ENCODE measurements around the gene CD300LB.
"Not testable (repeated sequence)": the region's sequence is repeated elsewhere in the genome, so short reads cannot be mapped to it uniquely, and the experiment has no call there.

CD300LB gene

DNA sequence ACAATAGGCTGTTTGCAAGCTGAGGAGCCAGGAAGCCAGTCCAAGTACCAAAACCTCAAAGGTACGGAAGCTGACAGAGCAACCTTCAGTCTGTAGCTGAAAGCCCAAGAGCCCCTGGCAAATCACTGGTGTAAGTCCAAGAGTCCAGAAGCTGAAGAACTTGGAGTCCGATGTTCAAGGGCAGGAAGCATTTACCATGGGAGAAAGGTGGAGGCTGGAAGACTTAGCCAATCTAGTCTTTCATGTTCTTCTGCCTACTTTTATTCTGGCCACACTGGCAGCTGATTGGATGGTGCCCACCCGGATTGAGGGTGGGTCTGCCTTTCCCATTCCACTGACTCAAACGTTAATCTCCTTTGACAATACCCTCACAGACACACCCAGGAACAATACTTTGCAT, 15.3 kb downstream of the CD300LB start:
- TF ChIP-seq, protein P1, sequence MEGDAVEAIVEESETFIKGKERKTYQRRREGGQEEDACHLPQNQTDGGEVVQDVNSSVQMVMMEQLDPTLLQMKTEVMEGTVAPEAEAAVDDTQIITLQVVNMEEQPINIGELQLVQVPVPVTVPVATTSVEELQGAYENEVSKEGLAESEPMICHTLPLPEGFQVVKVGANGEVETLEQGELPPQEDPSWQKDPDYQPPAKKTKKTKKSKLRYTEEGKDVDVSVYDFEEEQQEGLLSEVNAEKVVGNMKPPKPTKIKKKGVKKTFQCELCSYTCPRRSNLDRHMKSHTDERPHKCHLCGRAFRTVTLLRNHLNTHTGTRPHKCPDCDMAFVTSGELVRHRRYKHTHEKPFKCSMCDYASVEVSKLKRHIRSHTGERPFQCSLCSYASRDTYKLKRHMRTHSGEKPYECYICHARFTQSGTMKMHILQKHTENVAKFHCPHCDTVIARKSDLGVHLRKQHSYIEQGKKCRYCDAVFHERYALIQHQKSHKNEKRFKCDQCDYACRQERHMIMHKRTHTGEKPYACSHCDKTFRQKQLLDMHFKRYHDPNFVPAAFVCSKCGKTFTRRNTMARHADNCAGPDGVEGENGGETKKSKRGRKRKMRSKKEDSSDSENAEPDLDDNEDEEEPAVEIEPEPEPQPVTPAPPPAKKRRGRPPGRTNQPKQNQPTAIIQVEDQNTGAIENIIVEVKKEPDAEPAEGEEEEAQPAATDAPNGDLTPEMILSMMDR (conservative IDR thresholded peaks at IDR 0.05), result no peak
- H3K27ac ChIP-seq, result no peak overlapping the region

DNA sequence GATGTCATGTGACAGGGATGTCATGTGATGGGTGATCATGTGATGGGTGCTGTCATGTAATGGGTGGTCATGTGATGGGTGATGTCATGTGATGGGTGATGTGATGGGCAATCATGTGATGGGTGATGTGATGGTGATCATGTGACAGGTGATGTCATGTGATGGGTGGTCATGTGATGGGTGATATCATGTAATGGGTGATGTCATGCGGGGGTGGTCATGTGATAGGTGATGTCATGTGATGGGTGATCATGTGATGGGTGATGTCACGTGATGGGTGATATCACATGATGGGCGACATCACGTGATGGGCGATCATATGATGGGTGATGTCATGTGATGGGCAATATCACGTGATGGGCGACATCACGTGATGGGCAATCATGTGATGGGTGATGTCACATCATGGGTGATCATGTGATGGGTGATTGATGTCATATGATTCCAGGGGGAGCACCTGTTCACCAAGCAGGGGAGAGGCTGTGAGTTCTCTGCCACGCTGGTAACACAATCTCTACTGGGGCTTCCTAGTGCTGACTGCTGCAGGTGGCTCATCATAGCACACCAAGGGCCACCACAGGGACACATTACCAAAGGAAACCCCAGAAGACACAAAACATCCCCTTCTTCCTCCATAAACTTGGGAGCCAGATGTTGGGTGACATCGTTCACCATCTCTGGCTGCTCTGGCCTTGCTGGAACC, 16.5 kb downstream of the CD300LB start:
- TF ChIP-seq, protein P1 (conservative IDR thresholded peaks at IDR 0.05), result no peak
- no peak overlapping the region for H3K27ac ChIP-seq

DNA sequence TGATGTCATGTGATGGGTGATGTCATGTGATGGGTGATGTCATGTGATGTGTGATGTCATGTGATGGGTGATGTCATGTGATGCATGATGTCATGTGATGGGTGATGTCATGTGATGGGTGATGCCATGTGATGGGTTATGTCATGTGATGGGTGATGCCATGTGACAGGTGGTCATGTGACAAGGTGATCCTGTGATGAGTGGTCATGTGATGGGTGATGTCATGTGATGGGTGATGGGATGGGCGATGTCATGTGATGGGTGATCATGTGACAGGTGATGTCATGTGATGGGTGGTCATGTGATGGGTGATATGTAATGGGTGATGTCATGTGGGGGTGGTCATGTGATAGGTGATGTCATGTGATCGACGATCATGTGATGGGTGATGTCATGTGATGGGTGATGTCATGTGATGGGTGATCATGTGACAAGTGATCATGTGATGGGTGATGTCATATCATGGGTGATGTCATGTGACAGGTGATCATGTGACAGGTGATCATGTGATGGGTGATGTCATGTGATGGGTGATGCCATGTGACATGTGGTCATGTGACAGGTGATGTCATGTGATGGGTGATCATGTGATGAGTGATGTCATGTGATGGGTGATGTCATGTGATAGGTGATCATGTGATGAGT, 17.2 kb downstream of the CD300LB start:
- H3K27ac ChIP-seq, result no peak overlapping the region
- TF ChIP-seq, protein P1 (conservative IDR thresholded peaks at IDR 0.05), result no peak

DNA sequence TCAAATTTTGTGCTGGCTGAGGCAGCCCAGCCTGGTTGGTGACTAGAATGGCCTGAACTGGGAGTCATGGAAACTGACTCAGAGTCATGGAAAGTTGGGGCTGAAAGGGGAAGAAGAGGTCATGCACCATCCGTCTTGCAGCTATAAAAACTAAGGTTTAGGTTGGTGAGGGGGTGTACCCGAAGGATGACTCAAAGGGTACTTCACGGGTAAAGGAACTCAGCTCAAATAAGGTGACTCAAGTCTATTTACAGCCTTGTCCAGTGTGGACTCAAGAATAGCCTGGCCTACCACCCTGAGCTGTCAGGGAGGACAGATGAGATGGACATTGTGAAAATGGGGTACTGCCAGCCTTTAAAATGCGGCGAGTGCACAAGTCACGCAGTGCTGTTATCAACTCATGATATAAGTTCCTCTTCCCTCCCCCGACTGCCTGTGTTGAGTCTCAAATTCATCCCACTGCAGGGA, 18.6 kb downstream of the CD300LB start:
- no peak overlapping the region for H3K27ac ChIP-seq
- TF ChIP-seq, protein P1 (conservative IDR thresholded peaks at IDR 0.05), result no peak

DNA sequence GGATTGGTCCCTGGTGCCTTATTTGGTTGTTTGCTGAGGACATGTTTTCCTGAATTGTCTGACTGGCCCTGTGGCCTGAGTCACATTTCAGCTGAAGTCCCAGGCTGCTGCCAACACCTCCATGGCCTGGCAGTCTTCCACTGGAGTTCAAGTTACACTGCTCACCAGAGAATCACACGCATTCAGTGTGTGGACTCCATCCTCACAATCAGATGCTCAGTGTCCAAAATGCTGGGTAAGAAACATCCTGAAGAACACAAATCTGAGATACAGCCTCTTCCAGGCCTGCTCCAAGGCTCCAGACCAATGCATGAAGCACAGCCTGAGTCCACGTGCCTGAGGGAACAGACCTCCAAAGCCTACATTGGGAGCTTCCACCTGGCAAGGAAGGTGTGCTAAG, 19.2 kb downstream of the CD300LB start:
- H3K27ac ChIP-seq, result no peak overlapping the region
- TF ChIP-seq, protein P1 (conservative IDR thresholded peaks at IDR 0.05), result no peak

DNA sequence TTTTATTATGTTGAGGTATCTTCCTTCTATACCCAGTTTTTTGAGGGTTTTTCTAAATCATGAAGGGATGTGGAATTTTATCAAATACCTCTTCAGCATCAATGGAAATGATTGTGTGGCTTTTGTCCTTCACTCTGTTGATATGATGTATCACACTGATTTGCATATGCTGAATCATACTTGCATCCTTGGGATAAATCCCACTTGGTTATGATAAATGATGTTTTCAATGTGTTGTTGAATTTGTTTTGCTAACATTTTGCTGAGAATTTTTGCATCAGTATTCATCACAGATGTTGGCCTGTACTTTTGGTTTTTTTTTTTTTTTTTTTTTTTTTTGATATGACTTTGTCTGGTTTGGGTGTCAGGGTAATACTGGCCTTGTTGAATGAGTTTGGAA, 23.1 kb downstream of the CD300LB start:
- TF ChIP-seq, protein P1 (conservative IDR thresholded peaks at IDR 0.05), result no peak
- no peak overlapping the region for H3K27ac ChIP-seq

DNA sequence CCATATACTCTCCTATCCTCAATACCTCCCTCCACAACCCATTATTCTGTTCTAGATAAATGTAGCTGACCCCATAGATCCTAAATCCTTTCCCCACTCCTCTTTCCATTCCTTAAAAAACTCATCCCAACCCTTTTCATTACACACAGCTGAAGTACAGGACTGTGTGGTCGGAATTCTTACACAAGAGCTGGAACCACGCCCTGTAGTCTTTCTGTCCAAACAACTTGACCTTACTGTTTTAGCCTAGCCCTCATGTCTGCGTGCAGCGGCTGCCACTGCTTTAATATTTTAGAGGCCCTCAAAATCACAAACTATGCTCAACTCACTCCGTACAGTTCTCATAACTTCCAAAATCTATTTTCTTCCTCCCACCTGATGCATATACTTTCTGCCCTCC, 27.3 kb downstream of the CD300LB start:
- not testable (repeated sequence) for H3K27ac ChIP-seq

DNA sequence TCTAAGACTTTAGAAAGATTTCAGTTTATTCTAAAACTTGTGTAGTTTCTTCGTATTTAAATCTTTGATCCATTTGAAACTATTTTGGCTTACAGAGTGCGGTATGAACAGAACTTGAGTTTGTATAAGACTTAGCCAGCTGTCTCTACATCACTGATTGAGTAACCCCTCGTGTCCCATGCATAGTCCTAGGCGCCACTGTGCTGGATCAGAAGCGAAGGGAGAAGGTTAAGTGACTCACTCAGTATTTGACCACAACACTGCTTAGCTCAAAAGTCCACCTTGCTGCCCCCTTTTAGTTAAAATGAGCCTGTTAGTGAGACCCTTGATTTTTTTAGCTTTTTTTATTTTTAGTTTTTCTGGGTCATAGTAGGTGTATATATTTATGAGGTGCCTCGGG, 28.4 kb downstream of the CD300LB start:
- H3K27ac ChIP-seq, result no peak overlapping the region
- TF ChIP-seq, protein P1 (conservative IDR thresholded peaks at IDR 0.05), result no peak

Measured in VCaP (cell line).